HepG2 (cell line): ENCODE results near the gene KDM4B. TPM values are rescaled to one million over a fixed set of nuclear protein-coding genes. Genes with fewer than 3 reads are reported as not detected.

Experiments
- HIVEP1 ChIP-seq: sonication (generic); formaldehyde crosslinking; IDR thresholded peaks from 2 replicates; pipeline ENCODE4 v1.4.0; 2020; ENCODE audit warnings: mild to moderate bottlenecking, missing genetic modification reagents
- KLF15 ChIP-seq: sonication (generic); formaldehyde crosslinking; IDR thresholded peaks from 2 replicates; pipeline ENCODE4 v1.8.1; 2023; ENCODE audit warnings: borderline replicate concordance, mild to moderate bottlenecking, inconsistent platforms, missing genetic modification reagents, mixed read lengths
- MIXL1 ChIP-seq: IDR thresholded peaks from 2 replicates; pipeline ENCODE4 v1.6.1; 2016
- NONO ChIP-seq, 2 experiments: fragments of 450-650 bp in 1 of 2; sonication (generic) in 1 of 2; formaldehyde crosslinking in 1 of 2; IDR thresholded peaks in 1 of 2; conservative IDR thresholded peaks in 1 of 2; 2 replicates each; pipeline versions ENCODE4 v1.6.1 to v1.8.0; 2017 to 2022; ENCODE audit warnings: mild to moderate bottlenecking in 1 of 2, missing genetic modification reagents in 1 of 2, moderate library complexity in 1 of 2
- REL ChIP-seq: sonication (generic); formaldehyde crosslinking; conservative IDR thresholded peaks from 2 replicates; pipeline ENCODE4 v1.8.0; 2022; ENCODE audit warnings: mild to moderate bottlenecking, missing genetic modification reagents, moderate library complexity
- RFXANK ChIP-seq: IDR thresholded peaks from 2 replicates; pipeline ENCODE4 v1.6.1; 2016
- SMARCC2 ChIP-seq: fragments of 450-650 bp; IDR thresholded peaks from 2 replicates; pipeline ENCODE4 v1.6.1; 2017; ENCODE audit warnings: antibody characterized with exemption, mild to moderate bottlenecking
- SMC3 ChIP-seq: IDR thresholded peaks from 2 replicates; pipeline ENCODE4 v1.6.1; 2011; ENCODE audit warnings: low read length, improper control_type of control experiment
- ZNF17 ChIP-seq: sonication (generic); formaldehyde crosslinking; IDR thresholded peaks from 2 replicates; pipeline ENCODE4 v1.5.0; 2020; ENCODE audit warnings: mild to moderate bottlenecking, missing genetic modification reagents
- ZNF383 ChIP-seq: sonication (generic); formaldehyde crosslinking; IDR thresholded peaks from 2 replicates; pipeline ENCODE4 v1.4.0; 2020; ENCODE audit warnings: missing genetic modification reagents, mild to moderate bottlenecking, borderline replicate concordance
- polyA plus RNA-seq, 8 experiments: library from polyadenylated mRNA; depleted of rRNA in 3 of 8; stranded (reverse) in 7 of 8; unstranded in 1 of 8; fragments of >200 nt; fragmentation: Illumina TruSeq in 4 of 8; extraction: Trizol in 4 of 8; gene quantifications; 2 replicates each; pipeline versions ENCODE4 v1.2.1 to v1.2.3, GENCODE V29; 2011 to 2016; ENCODE audit warnings: low read depth in 4 of 8, missing spikeins in 1 of 8, mixed read lengths in 1 of 8; ENCODE audit not compliant: insufficient read depth in 1 of 8
- total RNA-seq, 5 experiments: library from RNA; depleted of rRNA; stranded (reverse); fragments of >200 nt; fragmentation: Illumina TruSeq; extraction: Trizol; gene quantifications; 2 replicates each; pipeline ENCODE4 v1.2.3, GENCODE V29; 2016; ENCODE audit warnings: low read depth in 1 of 5
- TF ChIP-seq, protein P1 (sequence below): sonication (generic); formaldehyde crosslinking; IDR thresholded peaks from 2 replicates; pipeline ENCODE4 v1.4.0; 2020; ENCODE audit warnings: low read depth, mild to moderate bottlenecking, missing genetic modification reagents
- TF ChIP-seq, protein P2 (sequence below): sonication (generic); formaldehyde crosslinking; conservative IDR thresholded peaks from 2 replicates; pipeline ENCODE4 v1.8.0; 2022; ENCODE audit warnings: missing genetic modification reagents
- TF ChIP-seq, protein P3 (sequence below): sonication (generic); formaldehyde crosslinking; IDR thresholded peaks from 2 replicates; pipeline ENCODE4 v1.4.0; 2020; ENCODE audit warnings: missing genetic modification reagents
- TF ChIP-seq, protein P4 (sequence below): sonication (generic); formaldehyde crosslinking; IDR thresholded peaks from 2 replicates; pipeline ENCODE4 v1.4.0; 2020; ENCODE audit warnings: low read depth, missing genetic modification reagents
- TF ChIP-seq, protein P5 (sequence below): sonication (generic); formaldehyde crosslinking; IDR thresholded peaks from 2 replicates; pipeline ENCODE4 v1.5.1; 2020; ENCODE audit warnings: mild to moderate bottlenecking, missing genetic modification reagents, borderline replicate concordance
- TF ChIP-seq, protein P6 (sequence below): sonication (generic); formaldehyde crosslinking; IDR thresholded peaks from 2 replicates; pipeline ENCODE4 v1.5.1; 2020; ENCODE audit warnings: missing genetic modification reagents, mild to moderate bottlenecking, borderline replicate concordance

KDM4B gene
- total and polyA plus RNA-seq, 2 of the 13 experiments (the other 11 are each of a cell fraction or from before 2014, with no cell fraction given) = 4.9 to 14.6 TPM

DNA sequence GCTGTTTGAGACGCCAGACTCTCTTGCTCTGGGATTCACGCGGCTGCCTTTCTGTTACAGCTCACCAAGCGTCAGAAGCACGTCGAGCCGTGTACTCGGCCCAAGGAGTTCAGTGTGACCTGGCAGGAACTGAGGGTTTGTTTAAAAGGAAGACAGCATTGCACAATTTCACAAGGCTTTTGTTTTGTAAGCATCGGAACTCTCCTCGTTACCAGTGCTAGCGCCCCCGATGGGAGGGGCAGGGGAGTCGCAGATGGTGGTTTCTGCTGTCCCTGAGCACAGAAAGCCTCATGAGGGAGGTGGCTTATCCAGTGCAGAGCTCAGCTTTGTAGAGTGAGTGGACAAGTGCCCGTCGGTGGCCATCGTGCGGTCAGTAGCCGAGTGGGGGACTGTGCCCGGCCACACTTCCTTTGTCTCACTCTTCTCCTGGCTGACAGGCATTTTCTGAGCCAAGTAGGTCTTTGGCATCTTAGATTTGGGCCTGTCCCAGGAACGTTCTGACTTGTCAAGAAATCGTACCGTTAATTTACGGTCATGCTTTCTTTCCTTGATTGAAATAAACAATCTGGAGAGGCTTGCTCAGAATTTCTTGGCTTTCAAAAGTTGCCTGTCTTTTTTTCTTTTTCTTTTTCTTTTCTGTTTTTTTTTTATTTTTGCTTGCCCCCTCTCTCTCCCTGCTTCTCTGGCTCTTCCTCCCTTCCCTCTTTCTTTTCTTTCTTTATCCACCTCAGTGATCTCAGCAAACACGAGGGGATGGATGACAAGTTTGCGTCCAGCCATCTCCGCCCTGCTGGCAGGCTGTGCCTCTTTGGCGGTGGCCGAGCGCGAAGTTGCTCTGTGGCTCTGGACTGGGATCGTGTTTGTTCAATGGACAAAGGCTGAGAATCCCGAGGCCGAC, 7.7 kb downstream of the KDM4B start (continued):
- TF ChIP-seq NONO (IDR thresholded peaks at IDR 0.05) = no peak
- TF ChIP-seq NONO (CRISPR knock-in tag; conservative IDR thresholded peaks at IDR 0.05) = no peak
- no peak for TF ChIP-seq KLF15 (CRISPR knock-in tag)
- TF ChIP-seq ZNF383 (CRISPR knock-in tag) = no peak
- TF ChIP-seq, protein P1, sequence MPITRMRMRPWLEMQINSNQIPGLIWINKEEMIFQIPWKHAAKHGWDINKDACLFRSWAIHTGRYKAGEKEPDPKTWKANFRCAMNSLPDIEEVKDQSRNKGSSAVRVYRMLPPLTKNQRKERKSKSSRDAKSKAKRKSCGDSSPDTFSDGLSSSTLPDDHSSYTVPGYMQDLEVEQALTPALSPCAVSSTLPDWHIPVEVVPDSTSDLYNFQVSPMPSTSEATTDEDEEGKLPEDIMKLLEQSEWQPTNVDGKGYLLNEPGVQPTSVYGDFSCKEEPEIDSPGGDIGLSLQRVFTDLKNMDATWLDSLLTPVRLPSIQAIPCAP (CRISPR knock-in tag) = no peak
- TF ChIP-seq, protein P2, sequence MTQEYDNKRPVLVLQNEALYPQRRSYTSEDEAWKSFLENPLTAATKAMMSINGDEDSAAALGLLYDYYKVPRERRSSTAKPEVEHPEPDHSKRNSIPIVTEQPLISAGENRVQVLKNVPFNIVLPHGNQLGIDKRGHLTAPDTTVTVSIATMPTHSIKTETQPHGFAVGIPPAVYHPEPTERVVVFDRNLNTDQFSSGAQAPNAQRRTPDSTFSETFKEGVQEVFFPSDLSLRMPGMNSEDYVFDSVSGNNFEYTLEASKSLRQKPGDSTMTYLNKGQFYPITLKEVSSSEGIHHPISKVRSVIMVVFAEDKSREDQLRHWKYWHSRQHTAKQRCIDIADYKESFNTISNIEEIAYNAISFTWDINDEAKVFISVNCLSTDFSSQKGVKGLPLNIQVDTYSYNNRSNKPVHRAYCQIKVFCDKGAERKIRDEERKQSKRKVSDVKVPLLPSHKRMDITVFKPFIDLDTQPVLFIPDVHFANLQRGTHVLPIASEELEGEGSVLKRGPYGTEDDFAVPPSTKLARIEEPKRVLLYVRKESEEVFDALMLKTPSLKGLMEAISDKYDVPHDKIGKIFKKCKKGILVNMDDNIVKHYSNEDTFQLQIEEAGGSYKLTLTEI (CRISPR knock-in tag) = no peak
- TF ChIP-seq MIXL1 = no peak
- TF ChIP-seq, protein P3, sequence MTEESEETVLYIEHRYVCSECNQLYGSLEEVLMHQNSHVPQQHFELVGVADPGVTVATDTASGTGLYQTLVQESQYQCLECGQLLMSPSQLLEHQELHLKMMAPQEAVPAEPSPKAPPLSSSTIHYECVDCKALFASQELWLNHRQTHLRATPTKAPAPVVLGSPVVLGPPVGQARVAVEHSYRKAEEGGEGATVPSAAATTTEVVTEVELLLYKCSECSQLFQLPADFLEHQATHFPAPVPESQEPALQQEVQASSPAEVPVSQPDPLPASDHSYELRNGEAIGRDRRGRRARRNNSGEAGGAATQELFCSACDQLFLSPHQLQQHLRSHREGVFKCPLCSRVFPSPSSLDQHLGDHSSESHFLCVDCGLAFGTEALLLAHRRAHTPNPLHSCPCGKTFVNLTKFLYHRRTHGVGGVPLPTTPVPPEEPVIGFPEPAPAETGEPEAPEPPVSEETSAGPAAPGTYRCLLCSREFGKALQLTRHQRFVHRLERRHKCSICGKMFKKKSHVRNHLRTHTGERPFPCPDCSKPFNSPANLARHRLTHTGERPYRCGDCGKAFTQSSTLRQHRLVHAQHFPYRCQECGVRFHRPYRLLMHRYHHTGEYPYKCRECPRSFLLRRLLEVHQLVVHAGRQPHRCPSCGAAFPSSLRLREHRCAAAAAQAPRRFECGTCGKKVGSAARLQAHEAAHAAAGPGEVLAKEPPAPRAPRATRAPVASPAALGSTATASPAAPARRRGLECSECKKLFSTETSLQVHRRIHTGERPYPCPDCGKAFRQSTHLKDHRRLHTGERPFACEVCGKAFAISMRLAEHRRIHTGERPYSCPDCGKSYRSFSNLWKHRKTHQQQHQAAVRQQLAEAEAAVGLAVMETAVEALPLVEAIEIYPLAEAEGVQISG (CRISPR knock-in tag) = 0 out of 2 replicates have a peak, but pooled peaks have one; percentile 33
- TF ChIP-seq, protein P4, sequence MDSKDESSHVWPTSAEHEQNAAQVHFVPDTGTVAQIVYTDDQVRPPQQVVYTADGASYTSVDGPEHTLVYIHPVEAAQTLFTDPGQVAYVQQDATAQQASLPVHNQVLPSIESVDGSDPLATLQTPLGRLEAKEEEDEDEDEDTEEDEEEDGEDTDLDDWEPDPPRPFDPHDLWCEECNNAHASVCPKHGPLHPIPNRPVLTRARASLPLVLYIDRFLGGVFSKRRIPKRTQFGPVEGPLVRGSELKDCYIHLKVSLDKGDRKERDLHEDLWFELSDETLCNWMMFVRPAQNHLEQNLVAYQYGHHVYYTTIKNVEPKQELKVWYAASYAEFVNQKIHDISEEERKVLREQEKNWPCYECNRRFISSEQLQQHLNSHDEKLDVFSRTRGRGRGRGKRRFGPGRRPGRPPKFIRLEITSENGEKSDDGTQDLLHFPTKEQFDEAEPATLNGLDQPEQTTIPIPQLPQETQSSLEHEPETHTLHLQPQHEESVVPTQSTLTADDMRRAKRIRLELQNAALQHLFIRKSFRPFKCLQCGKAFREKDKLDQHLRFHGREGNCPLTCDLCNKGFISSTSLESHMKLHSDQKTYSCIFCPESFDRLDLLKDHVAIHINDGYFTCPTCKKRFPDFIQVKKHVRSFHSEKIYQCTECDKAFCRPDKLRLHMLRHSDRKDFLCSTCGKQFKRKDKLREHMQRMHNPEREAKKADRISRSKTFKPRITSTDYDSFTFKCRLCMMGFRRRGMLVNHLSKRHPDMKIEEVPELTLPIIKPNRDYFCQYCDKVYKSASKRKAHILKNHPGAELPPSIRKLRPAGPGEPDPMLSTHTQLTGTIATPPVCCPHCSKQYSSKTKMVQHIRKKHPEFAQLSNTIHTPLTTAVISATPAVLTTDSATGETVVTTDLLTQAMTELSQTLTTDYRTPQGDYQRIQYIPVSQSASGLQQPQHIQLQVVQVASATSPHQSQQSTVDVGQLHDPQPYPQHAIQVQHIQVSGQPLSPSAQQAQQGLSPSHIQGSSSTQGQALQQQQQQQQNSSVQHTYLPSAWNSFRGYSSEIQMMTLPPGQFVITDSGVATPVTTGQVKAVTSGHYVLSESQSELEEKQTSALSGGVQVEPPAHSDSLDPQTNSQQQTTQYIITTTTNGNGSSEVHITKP (CRISPR knock-in tag) = no peak
- TF ChIP-seq SMC3 = no peak
- TF ChIP-seq, protein P5, sequence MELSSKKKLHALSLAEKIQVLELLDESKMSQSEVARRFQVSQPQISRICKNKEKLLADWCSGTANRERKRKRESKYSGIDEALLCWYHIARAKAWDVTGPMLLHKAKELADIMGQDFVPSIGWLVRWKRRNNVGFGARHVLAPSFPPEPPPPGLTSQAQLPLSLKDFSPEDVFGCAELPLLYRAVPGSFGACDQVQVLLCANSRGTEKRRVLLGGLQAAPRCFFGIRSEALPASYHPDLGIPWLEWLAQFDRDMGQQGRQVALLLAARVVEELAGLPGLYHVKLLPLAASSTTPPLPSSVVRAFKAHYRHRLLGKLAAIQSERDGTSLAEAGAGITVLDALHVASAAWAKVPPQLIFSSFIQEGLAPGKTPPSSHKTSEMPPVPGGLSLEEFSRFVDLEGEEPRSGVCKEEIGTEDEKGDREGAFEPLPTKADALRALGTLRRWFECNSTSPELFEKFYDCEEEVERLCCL (CRISPR knock-in tag) = no peak
- no peak for TF ChIP-seq RFXANK (CRISPR knock-in tag)
- TF ChIP-seq, protein P6, sequence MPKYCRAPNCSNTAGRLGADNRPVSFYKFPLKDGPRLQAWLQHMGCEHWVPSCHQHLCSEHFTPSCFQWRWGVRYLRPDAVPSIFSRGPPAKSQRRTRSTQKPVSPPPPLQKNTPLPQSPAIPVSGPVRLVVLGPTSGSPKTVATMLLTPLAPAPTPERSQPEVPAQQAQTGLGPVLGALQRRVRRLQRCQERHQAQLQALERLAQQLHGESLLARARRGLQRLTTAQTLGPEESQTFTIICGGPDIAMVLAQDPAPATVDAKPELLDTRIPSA = no peak
- no peak for TF ChIP-seq REL (CRISPR knock-in tag)
- no peak for TF ChIP-seq ZNF17 (CRISPR knock-in tag)
- no peak for TF ChIP-seq SMARCC2
- no peak for TF ChIP-seq HIVEP1 (CRISPR knock-in tag)
